Endothelial cell of umbilical vein (primary cell): Measurements from ENCODE around the gene GNAS.

Experiments used
- POLR2AphosphoS5 ChIP-seq: IDR thresholded peaks from 2 replicates; pipeline ENCODE4 v1.6.1; 2012; ENCODE audit warnings: low read depth, mild to moderate bottlenecking, control low read depth, low read length, moderate library complexity; ENCODE audit not compliant: insufficient read depth
- TF ChIP-seq, protein P1 (sequence below), 2 donors: IDR thresholded peaks; 1 replicate in 1 of 2; 2 replicates in 1 of 2; pipeline ENCODE4 v1.5.1; 2011; ENCODE audit warnings: low read length in 2 of 2, mild to moderate bottlenecking in 2 of 2, moderate library complexity in 2 of 2, control low read depth in 1 of 2, inconsistent platforms in 1 of 2, low read depth in 1 of 2; ENCODE audit not compliant: insufficient read depth in 1 of 2; ENCODE audit errors: extremely low read depth in 1 of 2

DNA sequence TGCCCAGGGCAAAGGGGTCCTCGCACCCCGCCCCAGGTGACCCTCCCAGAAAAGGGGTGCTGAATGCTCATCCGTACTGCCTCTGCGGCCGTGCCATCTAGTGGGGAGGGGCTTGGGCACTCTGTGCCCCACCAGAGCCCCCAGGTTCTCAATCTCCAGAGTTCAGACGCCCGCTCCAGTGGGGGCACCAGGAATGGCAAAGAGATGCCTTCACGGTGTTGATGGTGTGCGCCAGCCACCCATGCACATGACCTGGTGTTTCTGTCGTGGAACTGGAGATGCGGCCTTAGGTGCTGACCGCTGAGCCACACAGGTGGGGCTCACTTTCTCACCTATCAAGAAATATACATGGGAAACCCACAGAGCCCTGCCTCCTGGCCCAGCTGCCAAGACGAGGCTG, 32.6 kb upstream of the GNAS start:
- TF ChIP-seq, protein P1, sequence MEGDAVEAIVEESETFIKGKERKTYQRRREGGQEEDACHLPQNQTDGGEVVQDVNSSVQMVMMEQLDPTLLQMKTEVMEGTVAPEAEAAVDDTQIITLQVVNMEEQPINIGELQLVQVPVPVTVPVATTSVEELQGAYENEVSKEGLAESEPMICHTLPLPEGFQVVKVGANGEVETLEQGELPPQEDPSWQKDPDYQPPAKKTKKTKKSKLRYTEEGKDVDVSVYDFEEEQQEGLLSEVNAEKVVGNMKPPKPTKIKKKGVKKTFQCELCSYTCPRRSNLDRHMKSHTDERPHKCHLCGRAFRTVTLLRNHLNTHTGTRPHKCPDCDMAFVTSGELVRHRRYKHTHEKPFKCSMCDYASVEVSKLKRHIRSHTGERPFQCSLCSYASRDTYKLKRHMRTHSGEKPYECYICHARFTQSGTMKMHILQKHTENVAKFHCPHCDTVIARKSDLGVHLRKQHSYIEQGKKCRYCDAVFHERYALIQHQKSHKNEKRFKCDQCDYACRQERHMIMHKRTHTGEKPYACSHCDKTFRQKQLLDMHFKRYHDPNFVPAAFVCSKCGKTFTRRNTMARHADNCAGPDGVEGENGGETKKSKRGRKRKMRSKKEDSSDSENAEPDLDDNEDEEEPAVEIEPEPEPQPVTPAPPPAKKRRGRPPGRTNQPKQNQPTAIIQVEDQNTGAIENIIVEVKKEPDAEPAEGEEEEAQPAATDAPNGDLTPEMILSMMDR (IDR thresholded peaks at IDR 0.05; ENCODE audit: extremely low read depth in 1 of 2, insufficient read depth in 1 of 2, low read depth in 1 of 2, low read length in 2 of 2) = no peak
- no peak for TF ChIP-seq POLR2AphosphoS5
